ENCODE measurements around the gene NPY5R.

NPY5R gene

GRCh38 chr4:163343604-163344146 lies at the start of gene NPY5R:
TSS of gene NPY5R (plus strand) at chr4:163343892. CDS start at chr4:163350274, 6,382 bp downstream.
- no peak for DNase-seq

- DNase-seq: no peak
Measured at GRCh38 chr4:163295138-163295537, 48.6 kb upstream of the NPY5R start.

- DNase-seq: no peak
Measured at GRCh38 chr4:163300445-163300844, 43.2 kb upstream of the NPY5R start.

- DNase-seq: no peak
Measured at GRCh38 chr4:163303069-163303468, 40.6 kb upstream of the NPY5R start.

GRCh38 chr4:163309466-163309865 lies 34.2 kb upstream of the NPY5R start:
- no peak for DNase-seq

GRCh38 chr4:163317110-163317509 lies 26.6 kb upstream of the NPY5R start:
- DNase-seq: no peak

GRCh38 chr4:163330916-163331628 lies 12.6 kb upstream of the NPY5R start:
- no peak for DNase-seq

- no peak for DNase-seq
Measured at GRCh38 chr4:163331629-163332376, 11.9 kb upstream of the NPY5R start.

- DNase-seq: peak; percentile 13
Measured at GRCh38 chr4:163332526-163333406, 10.9 kb upstream of the NPY5R start, which contains the start of gene NPY1R. TSS of gene NPY1R (minus strand) at chr4:163332596. CDS start at chr4:163326554, 6,042 bp downstream.

- no peak for DNase-seq
Measured at GRCh38 chr4:163335384-163335783, 8.3 kb upstream of the NPY5R start.

- DNase-seq: no peak
Measured at GRCh38 chr4:163344147-163345125, 744 bp downstream of the NPY5R start.

GRCh38 chr4:163350672-163351071 lies 7.0 kb downstream of the NPY5R start:
- no peak for DNase-seq

GRCh38 chr4:163353054-163353453 lies 9.4 kb downstream of the NPY5R start:
- DNase-seq: no peak

GRCh38 chr4:163356104-163356503 lies 12.4 kb downstream of the NPY5R start:
- no peak for DNase-seq

- DNase-seq: no peak
Measured at GRCh38 chr4:163367651-163368050, 24.0 kb downstream of the NPY5R start.

GRCh38 chr4:163372029-163372428 lies 28.3 kb downstream of the NPY5R start:
- DNase-seq: no peak

GRCh38 chr4:163378661-163379060 lies 35.0 kb downstream of the NPY5R start:
- no peak for DNase-seq

- no peak for DNase-seq
Measured at GRCh38 chr4:163380703-163381102, 37.0 kb downstream of the NPY5R start.

- no peak for DNase-seq
Measured at GRCh38 chr4:163382178-163382869, 38.6 kb downstream of the NPY5R start.

GRCh38 chr4:163384434-163384833 lies 40.7 kb downstream of the NPY5R start:
- no peak for DNase-seq

- no peak for DNase-seq
Measured at GRCh38 chr4:163384926-163385325, 41.2 kb downstream of the NPY5R start.
